Smooth muscle cell (in vitro differentiated cells): Measurements from ENCODE around the gene SALL3. TPM values are rescaled to one million over a fixed set of nuclear protein-coding genes. Genes with fewer than 3 reads are reported as not detected.

ENCODE experiments used
- DNase-seq: peaks from one replicate; lab custom pipeline; 2025; ENCODE audit not compliant: unreplicated experiment; lab: John Stamatoyannopoulos, UW
- H2AFZ ChIP-seq: fragments of 200-600 bp; sonication (generic); 2 replicates; pipeline ENCODE4 v1.6.0; 2016; ENCODE audit warnings: antibody characterized with exemption, low read depth, mild to moderate bottlenecking
- H3F3A ChIP-seq: fragments of 200-600 bp; sonication (generic); 2 replicates; pipeline ENCODE4 v1.6.0; 2017; ENCODE audit warnings: antibody characterized with exemption, low read depth
- H3K27ac ChIP-seq: fragments of 200-600 bp; sonication (generic); 2 replicates; pipeline ENCODE4 v1.5.1; 2016; ENCODE audit warnings: low read depth, mild to moderate bottlenecking
- H3K27me3 ChIP-seq: fragments of 200-600 bp; sonication (generic); 2 replicates; pipeline ENCODE4 v1.6.1; 2016; ENCODE audit warnings: low read depth, mild to moderate bottlenecking
- H3K36me3 ChIP-seq: fragments of 200-600 bp; sonication (generic); 2 replicates; pipeline ENCODE4 v1.5.1; 2016; ENCODE audit warnings: low read depth
- H3K4me1 ChIP-seq: fragments of 200-600 bp; sonication (generic); 2 replicates; pipeline ENCODE4 v1.5.1; 2016; ENCODE audit warnings: low read depth
- H3K4me2 ChIP-seq: fragments of 200-600 bp; sonication (generic); 2 replicates; pipeline ENCODE4 v1.6.0; 2016; ENCODE audit warnings: mild to moderate bottlenecking
- H3K4me3 ChIP-seq: fragments of 200-600 bp; sonication (generic); 2 replicates; pipeline ENCODE4 v1.5.1; 2016; ENCODE audit warnings: mild to moderate bottlenecking
- H3K79me2 ChIP-seq: fragments of 200-600 bp; sonication (generic); 2 replicates; pipeline ENCODE4 v1.6.0; 2016; ENCODE audit warnings: low read depth, mild to moderate bottlenecking
- H3K9ac ChIP-seq: fragments of 200-600 bp; sonication (generic); 2 replicates; pipeline ENCODE4 v1.6.0; 2016; ENCODE audit warnings: low read depth
- H3K9me3 ChIP-seq: fragments of 200-600 bp; sonication (generic); replicated peaks from 2 replicates; pipeline ENCODE4 v1.5.1; 2016; ENCODE audit warnings: low read depth
- H4K20me1 ChIP-seq: fragments of 200-600 bp; sonication (generic); 2 replicates; pipeline ENCODE4 v1.6.0; 2016; ENCODE audit warnings: low read depth
- WGBS: methylation state at CpG from one replicate; pipeline ENCODE4 v1.1.7; 2016; ENCODE audit warnings: low lambda C conversion rate; 5-methylcytosine and 5-hydroxymethylcytosine counted together
- polyA plus RNA-seq: library from polyadenylated mRNA; unstranded; fragments of >200 nt; fragmentation: Nextera tagmentation; extraction: Ambion mirVana; gene quantifications from 2 replicates; pipeline ENCODE4 v1.2.1, GENCODE V29; 2016
- total RNA-seq: library from RNA; depleted of rRNA; stranded (reverse); fragments of >200 nt; gene quantifications from 2 replicates; pipeline ENCODE4 v1.2.3, GENCODE V29; 2014
- TF ChIP-seq, protein P1 (sequence below): fragments of 200-600 bp; sonication (generic); IDR thresholded peaks from 2 replicates; pipeline ENCODE4 v1.5.1; 2017; ENCODE audit warnings: borderline replicate concordance, mild to moderate bottlenecking, antibody characterized with exemption; ENCODE audit not compliant: insufficient read depth, poor library complexity, severe bottlenecking

The SALL3 gene
- total and polyA plus RNA-seq, 2 experiments from 2014 or later, result 0.81 to 1.00 TPM

DNA sequence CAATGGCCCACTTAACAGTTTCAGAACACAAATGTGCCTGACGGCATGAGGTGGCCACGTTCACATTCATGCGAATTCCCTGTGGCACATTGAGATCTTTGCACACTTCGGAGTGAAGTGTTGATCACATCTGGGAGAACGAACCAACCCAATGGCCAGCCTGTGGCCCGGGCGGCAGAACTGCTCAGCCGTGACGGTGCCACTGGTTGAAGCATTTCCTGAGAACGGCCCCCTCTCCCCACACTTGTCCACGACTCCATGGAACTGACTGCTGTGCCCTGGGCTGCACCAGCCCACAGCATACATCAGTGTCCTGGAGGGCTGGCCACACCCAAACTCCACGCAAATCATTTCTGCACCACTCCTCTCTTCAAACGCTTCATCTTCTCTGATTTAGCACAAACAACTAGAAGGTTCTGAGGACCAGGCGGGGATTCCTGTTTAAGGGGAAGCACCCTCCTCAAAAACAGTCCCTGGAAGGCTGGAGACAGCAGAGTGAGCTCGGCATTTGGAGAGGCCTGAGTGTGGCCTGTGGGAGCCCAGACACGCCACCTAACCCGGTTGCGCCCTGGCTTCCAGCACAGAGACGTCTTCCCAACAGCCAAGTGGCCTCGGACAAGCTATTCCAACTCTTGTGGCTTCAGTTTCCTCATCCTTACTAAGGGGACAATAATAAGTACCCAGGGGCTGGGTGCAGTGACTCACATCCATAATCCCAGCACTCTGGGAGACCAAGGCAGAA lies 9.9 kb upstream of the SALL3 start:
- Histone ChIP-seq H2AFZ (no peak overlapping the region), H3K4me1 (peaks cover 14% of the 10 kb centered on the region), H3K27ac (no peak overlapping the region), H3K27me3 (peaks cover 62% of the 10 kb centered on the region), H3F3A (no peaks in the 10 kb centered on the region), H3K4me2 (no peak overlapping the region), H3K4me3 (no peak overlapping the region), H3K9me3 (no peaks in the 10 kb centered on the region), H3K79me2 (no peaks in the 10 kb centered on the region), H3K36me3 (no peaks in the 10 kb centered on the region), H3K9ac (no peak overlapping the region), H4K20me1 (no peaks in the 10 kb centered on the region)
- TF ChIP-seq, protein P1, sequence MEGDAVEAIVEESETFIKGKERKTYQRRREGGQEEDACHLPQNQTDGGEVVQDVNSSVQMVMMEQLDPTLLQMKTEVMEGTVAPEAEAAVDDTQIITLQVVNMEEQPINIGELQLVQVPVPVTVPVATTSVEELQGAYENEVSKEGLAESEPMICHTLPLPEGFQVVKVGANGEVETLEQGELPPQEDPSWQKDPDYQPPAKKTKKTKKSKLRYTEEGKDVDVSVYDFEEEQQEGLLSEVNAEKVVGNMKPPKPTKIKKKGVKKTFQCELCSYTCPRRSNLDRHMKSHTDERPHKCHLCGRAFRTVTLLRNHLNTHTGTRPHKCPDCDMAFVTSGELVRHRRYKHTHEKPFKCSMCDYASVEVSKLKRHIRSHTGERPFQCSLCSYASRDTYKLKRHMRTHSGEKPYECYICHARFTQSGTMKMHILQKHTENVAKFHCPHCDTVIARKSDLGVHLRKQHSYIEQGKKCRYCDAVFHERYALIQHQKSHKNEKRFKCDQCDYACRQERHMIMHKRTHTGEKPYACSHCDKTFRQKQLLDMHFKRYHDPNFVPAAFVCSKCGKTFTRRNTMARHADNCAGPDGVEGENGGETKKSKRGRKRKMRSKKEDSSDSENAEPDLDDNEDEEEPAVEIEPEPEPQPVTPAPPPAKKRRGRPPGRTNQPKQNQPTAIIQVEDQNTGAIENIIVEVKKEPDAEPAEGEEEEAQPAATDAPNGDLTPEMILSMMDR, result no peak
- DNase-seq, result no peak
- 94% methylated on average over 20 of the region's 20 CpGs for WGBS

GRCh38 chr18:78970774-78971333 lies 8.8 kb upstream of the SALL3 start:
- no peak overlapping the region for H3K4me2 ChIP-seq
- no peak for DNase-seq
- no peak overlapping the region for H2AFZ ChIP-seq
- 95% methylated on average over 12 of the region's 12 CpGs for WGBS
- TF ChIP-seq, protein P1, result no peak
- H3K36me3 ChIP-seq, result no peaks in the 10 kb centered on the region
- H3K4me1 ChIP-seq, result peaks cover 15% of the 10 kb centered on the region
- no peak overlapping the region for H3K27ac ChIP-seq
- H3K9me3 ChIP-seq, result no peaks in the 10 kb centered on the region
- H4K20me1 ChIP-seq, result no peaks in the 10 kb centered on the region
- no peak overlapping the region for H3K4me3 ChIP-seq
- no peak overlapping the region for H3K9ac ChIP-seq
- H3F3A ChIP-seq, result no peaks in the 10 kb centered on the region
- H3K27me3 ChIP-seq, result peaks cover 73% of the 10 kb centered on the region
- no peaks in the 10 kb centered on the region for H3K79me2 ChIP-seq

DNA sequence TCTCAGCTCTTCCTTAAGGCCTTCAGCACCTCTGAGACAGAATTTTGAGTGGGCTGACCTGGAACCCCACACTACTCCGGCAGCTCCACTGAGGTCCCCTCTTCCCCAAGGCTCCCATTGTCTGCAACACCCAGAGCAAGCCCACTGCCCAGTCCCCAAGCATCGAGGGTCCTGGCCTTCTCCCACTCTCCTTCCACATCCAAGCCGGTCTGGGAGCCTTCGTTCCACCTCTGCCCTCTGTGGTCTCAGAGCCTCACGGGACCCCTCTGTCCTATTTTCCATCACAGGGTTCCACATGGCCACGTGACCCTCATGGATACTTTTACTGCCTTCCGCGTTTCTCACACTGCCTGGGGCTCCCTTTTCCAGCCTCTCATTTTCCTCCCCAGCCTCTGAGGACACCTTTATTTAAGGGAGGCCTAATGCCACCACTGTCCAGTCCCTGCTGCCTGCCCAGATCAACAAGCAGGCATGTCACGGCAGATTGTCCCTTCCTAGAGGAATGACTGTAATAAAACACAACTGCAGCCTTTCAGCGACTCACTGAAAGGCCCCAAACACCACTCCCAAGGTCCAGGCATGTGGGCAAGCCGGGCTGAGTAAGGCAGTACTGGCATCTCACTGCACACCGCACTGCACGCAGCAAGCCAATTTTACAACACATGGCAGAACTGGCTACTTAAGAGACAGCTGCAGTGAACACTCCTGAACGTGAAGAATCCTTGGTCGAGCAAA lies 7.9 kb upstream of the SALL3 start:
- Histone ChIP-seq H3K36me3 (no peaks in the 10 kb centered on the region), H3F3A (no peaks in the 10 kb centered on the region), H3K27me3 (peaks cover 81% of the 10 kb centered on the region), H3K4me2 (no peak overlapping the region), H3K27ac (no peak overlapping the region), H3K4me1 (peaks cover 15% of the 10 kb centered on the region), H3K9me3 (no peaks in the 10 kb centered on the region), H4K20me1 (no peaks in the 10 kb centered on the region), H3K79me2 (no peaks in the 10 kb centered on the region), H3K9ac (no peak overlapping the region), H2AFZ (no peak overlapping the region), H3K4me3 (no peak overlapping the region)
- 85% methylated on average over 15 of the region's 15 CpGs for WGBS
- no peak for DNase-seq
- TF ChIP-seq, protein P1, result no peak
